HG03196 (cell line): ENCODE data around the gene TFF3.

Experiments used
- ATAC-seq: cut with Tn5 transposase; IDR thresholded peaks from one replicate; pipeline ENCODE4 v1.9.1; 2021; ENCODE audit not compliant: unreplicated experiment

Gene TFF3

GRCh38 chr21:42347601-42348327 is 32.6 kb upstream of the TFF3 start:
- ATAC-seq = no peak

GRCh38 chr21:42346866-42347600 is 31.8 kb upstream of the TFF3 start:
- no peak for ATAC-seq

DNA sequence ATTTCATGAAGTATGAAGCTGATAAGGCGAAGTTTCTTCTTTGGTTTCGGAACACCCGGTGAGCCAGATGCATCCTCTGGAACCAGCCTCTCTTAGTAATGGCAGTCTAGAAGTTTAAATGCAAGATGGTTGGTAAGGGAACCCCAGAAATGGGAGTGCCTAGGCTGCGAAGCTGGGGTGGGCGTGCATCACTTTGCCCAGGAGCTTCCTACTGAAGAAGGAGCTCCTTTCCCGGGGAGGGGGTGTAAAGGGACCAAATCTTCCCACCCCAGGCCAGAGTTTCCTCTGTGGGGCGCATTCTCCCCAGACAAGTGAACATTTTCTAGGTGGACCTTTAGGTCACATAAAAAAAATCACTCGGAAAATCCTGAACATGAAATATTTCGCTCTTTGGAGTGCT is 31.2 kb upstream of the TFF3 start:
- ATAC-seq = no peak

DNA sequence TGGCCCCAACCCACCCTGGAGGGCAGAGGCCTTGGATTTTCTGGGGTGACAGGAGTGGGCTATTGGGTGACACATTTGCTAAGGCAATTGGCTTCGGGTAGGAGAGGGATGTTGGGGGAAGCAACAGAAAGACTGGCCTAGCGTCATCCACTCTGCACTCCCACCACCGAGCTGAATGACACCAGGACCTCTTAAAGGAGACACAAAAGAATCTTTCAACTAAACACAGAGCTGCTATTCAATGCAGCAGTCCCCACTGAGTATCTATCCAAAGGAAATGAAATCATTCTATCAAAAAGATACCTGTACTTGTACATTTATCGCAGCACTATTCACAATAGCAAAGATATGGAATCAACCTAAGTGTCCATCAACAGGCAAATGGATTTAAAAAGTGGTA is 29.4 kb upstream of the TFF3 start:
- ATAC-seq = no peak

GRCh38 chr21:42343963-42344510 is 28.8 kb upstream of the TFF3 start:
- ATAC-seq = no peak

GRCh38 chr21:42343556-42343955 is 28.3 kb upstream of the TFF3 start:
- no peak for ATAC-seq

DNA sequence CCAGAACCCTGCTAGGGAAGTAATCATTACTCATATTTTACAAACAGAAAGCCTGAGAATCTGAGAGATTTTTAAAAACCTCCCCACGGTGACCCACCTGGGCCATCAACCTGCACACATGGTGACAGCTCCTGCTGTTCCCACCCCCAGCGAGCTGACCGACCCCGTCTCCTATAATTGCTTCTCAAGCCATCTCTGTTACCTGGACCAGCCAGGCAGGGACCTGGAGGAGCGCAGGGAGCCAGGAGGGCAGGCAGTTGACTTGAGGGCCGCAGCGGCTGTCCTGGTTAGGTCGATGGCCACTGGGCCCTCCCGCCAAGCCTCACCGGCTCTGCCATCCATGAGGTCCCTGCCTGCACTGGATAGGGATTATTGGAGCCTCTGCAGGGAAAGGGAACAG is 27.9 kb upstream of the TFF3 start:
- ATAC-seq = no peak

DNA sequence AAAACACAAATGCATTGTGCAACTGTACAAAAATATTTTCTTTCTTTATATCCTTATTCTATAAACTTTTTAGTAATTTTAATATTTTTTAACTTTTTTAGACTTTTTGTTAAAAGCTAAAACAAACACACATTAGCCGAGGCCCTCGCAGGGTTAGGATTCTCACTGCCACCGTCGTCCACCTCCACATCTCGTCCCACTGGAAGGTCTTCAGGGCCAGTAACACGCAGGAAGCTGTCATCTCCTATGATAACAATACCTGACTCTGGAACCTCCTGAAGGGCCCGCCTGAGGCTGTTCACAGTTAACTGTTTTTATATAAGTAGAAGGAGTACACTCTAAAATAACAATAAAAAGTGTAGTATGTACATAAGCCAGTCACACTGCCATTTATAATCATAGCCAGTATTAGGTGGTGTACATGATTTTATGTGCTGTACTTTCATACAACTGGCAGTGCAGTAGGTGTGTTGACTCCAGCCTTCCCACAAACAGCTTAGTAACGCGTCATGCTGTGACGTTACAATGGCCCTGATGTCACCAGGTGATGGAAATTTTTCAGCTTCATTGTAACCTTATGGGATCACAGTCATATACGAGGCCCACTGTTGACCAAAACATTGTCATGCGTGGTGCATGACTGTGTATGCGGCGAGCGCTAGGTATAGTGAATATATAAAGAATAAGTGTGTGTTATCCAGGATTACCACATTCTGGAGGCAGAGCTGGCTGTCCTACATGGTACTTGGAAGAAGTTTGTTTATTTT is 26.8 kb upstream of the TFF3 start:
- ATAC-seq = no peak

DNA sequence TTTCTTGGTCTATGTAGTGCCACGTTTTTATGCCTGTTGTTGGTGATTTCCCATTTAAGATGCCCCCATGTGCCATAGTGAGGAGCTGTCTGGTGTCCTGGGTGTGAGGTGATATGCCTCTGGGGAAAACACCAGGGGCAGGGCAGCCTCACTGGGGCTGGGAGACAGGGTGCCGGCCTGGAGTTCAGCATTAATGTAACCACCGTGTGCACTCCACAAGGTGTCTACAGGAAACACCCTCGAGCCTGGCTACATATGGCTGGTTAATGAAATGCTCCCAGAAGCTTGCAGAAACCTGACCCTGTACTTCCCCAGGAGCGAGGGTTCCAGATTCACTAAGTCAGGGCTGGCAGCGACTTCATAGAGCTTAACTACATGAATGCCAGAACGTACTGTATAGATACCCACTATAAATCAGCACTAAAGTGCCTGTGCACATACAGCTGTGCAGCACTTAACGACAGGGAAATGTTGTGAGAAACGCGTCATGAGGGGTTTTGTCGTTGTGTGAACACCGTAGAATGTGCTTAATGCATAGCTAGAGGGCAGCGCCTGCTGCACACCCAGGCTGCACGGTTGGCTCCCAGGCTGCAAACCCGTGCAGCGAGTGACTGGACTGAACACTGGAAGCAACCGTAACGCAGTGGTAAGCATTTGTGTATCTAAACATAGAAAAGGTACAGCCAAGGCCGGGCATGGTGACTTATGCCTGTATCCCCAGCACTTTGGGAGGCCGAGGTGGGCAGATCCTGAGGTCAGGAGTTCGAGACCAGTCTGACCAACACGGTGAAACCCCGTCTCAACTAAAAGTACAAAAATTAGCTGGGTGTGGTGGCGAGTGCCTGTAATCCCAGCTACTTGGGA is 25.2 kb upstream of the TFF3 start:
- no peak for ATAC-seq

- ATAC-seq = no peak
These were observed 23.8 kb upstream of the TFF3 start for GRCh38 chr21:42338729-42339715.

- no peak for ATAC-seq
These were observed 22.9 kb upstream of the TFF3 start for GRCh38 chr21:42337830-42338728.

- no peak for ATAC-seq
These were observed 22.1 kb upstream of the TFF3 start for GRCh38 chr21:42337276-42337675.

DNA sequence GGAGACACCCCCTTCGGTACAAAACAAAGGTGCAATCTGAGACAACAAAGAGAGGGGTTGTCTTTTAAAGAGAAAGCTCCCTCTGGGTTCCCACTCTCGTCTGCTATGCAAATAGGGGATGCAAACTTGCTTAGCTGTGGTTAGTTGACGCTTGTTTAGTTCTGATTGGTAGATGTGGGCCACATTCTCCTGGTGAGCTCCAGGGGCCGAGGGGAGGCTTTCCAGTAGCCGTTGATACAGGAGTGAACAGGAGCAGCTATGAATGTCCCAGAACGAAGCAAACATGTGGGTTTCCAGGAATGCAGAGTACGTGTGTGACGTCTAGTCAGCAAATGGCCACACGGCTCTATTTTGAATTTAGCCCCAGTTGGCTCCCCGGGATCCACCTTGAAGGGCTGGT is 20.8 kb upstream of the TFF3 start:
- ATAC-seq = no peak

GRCh38 chr21:42332557-42333317 is 17.5 kb upstream of the TFF3 start:
- ATAC-seq = no peak

DNA sequence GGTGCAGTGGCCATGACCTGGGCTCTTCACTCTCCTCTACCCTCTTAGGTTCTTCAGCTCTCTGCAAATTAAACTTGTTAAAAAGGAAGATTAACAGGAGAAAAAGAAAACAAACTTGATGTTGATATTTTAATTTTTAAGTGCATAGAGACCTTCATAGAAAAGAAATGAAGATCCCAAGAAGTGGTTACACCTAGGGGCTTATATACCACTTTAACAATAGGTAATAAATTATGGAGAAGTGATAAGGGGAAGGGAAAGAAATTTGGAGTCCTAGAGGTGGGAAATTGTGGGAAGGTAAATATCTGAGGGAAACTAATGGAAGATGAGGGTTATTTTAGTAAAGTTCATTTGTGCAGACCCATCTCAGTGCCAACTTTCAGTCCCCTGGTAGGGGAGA is 16.5 kb upstream of the TFF3 start:
- ATAC-seq = no peak

DNA sequence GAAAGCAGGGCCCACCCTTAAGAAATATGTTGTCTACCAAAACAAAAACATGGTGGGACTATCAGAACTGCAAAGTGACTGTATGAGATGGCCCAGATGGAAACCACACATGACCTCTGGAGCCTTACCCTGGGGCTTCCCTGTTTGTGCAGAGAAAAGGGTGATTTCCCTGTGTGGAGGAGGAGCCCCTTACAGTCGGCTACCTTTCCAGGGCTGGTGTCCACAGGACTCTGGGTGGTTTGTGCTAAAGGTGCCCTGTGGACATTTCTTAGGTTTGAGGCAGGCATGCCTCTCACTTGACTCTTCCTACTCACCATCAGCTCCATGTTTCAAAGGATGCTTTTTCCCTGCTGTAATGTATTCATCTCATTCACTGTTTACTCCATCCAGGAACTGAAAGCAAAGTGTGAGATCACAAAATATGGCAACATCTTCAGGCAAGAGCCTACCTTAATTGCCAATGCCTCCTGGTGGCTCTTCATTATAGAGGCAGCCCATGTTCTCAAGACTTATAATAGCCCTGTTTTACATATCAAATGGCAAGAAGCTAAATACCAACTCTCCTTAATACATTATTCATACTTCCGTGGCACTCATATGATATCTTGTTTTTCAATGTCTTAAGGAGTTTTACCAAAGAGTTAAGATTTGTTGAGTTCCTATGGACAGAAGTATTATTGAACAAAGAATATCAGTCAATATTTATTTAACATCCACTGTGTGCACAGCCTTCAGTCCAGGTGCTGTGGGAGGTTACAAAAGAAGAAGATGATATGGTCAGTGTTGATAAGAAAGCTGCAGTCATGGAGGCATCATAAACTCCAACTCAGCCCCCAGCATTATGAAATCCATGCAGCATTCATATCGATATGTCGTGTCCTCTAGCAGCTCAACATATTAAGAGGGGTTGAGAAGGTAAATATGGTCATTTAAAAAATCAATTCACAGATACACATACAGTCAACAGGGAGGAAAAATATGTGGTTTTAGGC is 15.5 kb upstream of the TFF3 start:
- no peak for ATAC-seq

DNA sequence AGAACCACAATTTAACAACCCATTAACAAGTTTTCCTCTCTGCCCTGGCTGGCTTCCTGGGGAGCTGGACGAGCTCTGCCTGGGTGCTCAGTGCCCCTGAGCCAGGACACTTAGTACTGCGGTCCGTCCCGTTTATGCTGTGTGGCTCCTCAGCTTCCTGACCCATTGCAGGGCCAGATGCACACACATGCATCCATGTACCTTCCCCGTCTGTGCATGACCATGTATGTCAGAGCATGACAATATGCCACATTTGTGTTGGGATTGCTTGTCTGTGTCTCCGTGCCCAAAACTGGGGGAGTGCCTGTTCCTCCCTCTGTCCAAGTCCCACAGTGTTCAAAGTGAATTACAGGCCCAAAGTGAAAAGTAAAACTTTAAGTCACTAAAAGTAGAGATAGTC is 9.7 kb upstream of the TFF3 start:
- no peak for ATAC-seq
